H9 (cell line): Measurements from ENCODE around the gene ASTN2. TPM values are rescaled to one million over a fixed set of nuclear protein-coding genes. Genes with fewer than 3 reads are reported as not detected.

ENCODE experiments used
- DNase-seq: peaks from one replicate; pipeline ENCODE4 v3.0.0-alpha.2; 2017
- H2AFZ ChIP-seq: one replicate; pipeline ENCODE4 v1.6.1; 2013; ENCODE audit warnings: mild to moderate bottlenecking, low read length, control low read depth, moderate library complexity
- H2AK5ac ChIP-seq: 2 replicates; pipeline ENCODE4 v1.6.1; 2013; ENCODE audit warnings: low read length, control low read depth, mixed read lengths; ENCODE audit not compliant: insufficient read length
- H2BK120ac ChIP-seq: one replicate; pipeline ENCODE4 v1.6.1; 2013; ENCODE audit warnings: low read depth, mild to moderate bottlenecking, low read length, control low read depth, inconsistent platforms; ENCODE audit not compliant: poor library complexity, severe bottlenecking
- H2BK12ac ChIP-seq: 2 replicates; pipeline ENCODE4 v1.6.1; 2013; ENCODE audit warnings: low read length, control low read depth, mixed read lengths, low read depth; ENCODE audit not compliant: insufficient read length
- H2BK15ac ChIP-seq: 2 replicates; pipeline ENCODE4 v1.6.1; 2013; ENCODE audit warnings: low read depth, low read length, control low read depth
- H2BK20ac ChIP-seq: one replicate; pipeline ENCODE4 v1.6.1; 2013; ENCODE audit warnings: low read depth, mild to moderate bottlenecking, low read length, control low read depth, inconsistent platforms; ENCODE audit not compliant: poor library complexity, severe bottlenecking
- H2BK5ac ChIP-seq: 2 replicates; pipeline ENCODE4 v1.6.1; 2013; ENCODE audit warnings: low read length, control low read depth, mixed read lengths; ENCODE audit not compliant: insufficient read length
- H3K14ac ChIP-seq: 2 replicates; pipeline ENCODE4 v1.6.1; 2013; ENCODE audit warnings: low read length, control low read depth; ENCODE audit not compliant: insufficient read depth
- H3K18ac ChIP-seq: 2 replicates; pipeline ENCODE4 v1.6.1; 2013; ENCODE audit warnings: low read depth, mild to moderate bottlenecking, mixed read lengths, low read length, control low read depth; ENCODE audit not compliant: insufficient read length
- H3K23ac ChIP-seq: 2 replicates; pipeline ENCODE4 v1.6.1; 2013; ENCODE audit warnings: low read length, control low read depth, mixed read lengths, low read depth; ENCODE audit not compliant: insufficient read length
- H3K23me2 ChIP-seq: 2 replicates; pipeline ENCODE4 v1.6.1; 2013; ENCODE audit warnings: low read depth, mild to moderate bottlenecking, mixed read lengths, low read length, control low read depth; ENCODE audit not compliant: insufficient read length, poor library complexity, severe bottlenecking
- H3K27ac ChIP-seq: 2 replicates; pipeline ENCODE4 v1.5.1; 2013; ENCODE audit warnings: low read length, control low read depth, mixed read lengths, low read depth; ENCODE audit not compliant: insufficient read length
- H3K27me3 ChIP-seq: 2 replicates; pipeline ENCODE4 v1.6.1; 2013; ENCODE audit warnings: low read length, control low read depth, inconsistent platforms; ENCODE audit not compliant: insufficient read depth
- H3K4ac ChIP-seq: 2 replicates; pipeline ENCODE4 v1.6.1; 2013; ENCODE audit warnings: low read depth, mild to moderate bottlenecking, control low read depth, inconsistent platforms, low read length, moderate library complexity
- H3K4me1 ChIP-seq: 2 replicates; pipeline ENCODE4 v1.6.1; 2013; ENCODE audit warnings: low read length, control low read depth, inconsistent platforms; ENCODE audit not compliant: insufficient read depth
- H3K4me2 ChIP-seq: 2 replicates; pipeline ENCODE4 v1.6.1; 2013; ENCODE audit warnings: low read length, control low read depth, mixed read lengths; ENCODE audit not compliant: insufficient read length, insufficient read depth
- H3K56ac ChIP-seq: 2 replicates; pipeline ENCODE4 v1.6.1; 2013; ENCODE audit warnings: low read depth, mild to moderate bottlenecking, mixed read lengths, low read length, control low read depth; ENCODE audit not compliant: insufficient read length
- H3K79me1 ChIP-seq: 2 replicates; pipeline ENCODE4 v1.6.1; 2013; ENCODE audit warnings: low read depth, mild to moderate bottlenecking, moderate library complexity, low read length, control low read depth, inconsistent platforms; ENCODE audit not compliant: insufficient read depth, poor library complexity, severe bottlenecking
- H3K79me2 ChIP-seq: 2 replicates; pipeline ENCODE4 v1.6.1; 2013; ENCODE audit warnings: low read length, control low read depth, inconsistent platforms; ENCODE audit not compliant: insufficient read depth
- H3K9ac ChIP-seq: 2 replicates; pipeline ENCODE4 v1.6.1; 2013; ENCODE audit warnings: low read length, control low read depth, mixed read lengths; ENCODE audit not compliant: insufficient read length; ENCODE audit errors: extremely low read depth
- H3K9me3 ChIP-seq: one replicate; pipeline ENCODE4 v1.6.1; 2013; ENCODE audit warnings: low read depth, low read length, inconsistent platforms; ENCODE audit not compliant: control insufficient read depth
- H3T11ph ChIP-seq: one replicate; pipeline ENCODE4 v1.6.1; 2013; ENCODE audit warnings: mild to moderate bottlenecking, low read length, control low read depth, inconsistent platforms
- H4K20me1 ChIP-seq: one replicate; pipeline ENCODE4 v1.6.1; 2013; ENCODE audit not compliant: control insufficient read depth, insufficient read length, insufficient read depth
- H4K5ac ChIP-seq: 2 replicates; pipeline ENCODE4 v1.6.1; 2013; ENCODE audit warnings: low read depth, mild to moderate bottlenecking, mixed read lengths, low read length, control low read depth; ENCODE audit not compliant: insufficient read length
- H4K8ac ChIP-seq: replicated peaks from 2 replicates; pipeline ENCODE4 v1.6.1; 2013; ENCODE audit warnings: low read length, control low read depth, mixed read lengths, low read depth; ENCODE audit not compliant: insufficient read length
- H4K91ac ChIP-seq: 2 replicates; pipeline ENCODE4 v1.6.1; 2013; ENCODE audit warnings: low read depth, mild to moderate bottlenecking, moderate library complexity, mixed read lengths, low read length, control low read depth; ENCODE audit not compliant: insufficient read length
- H3K27ac Mint-ChIP-seq, 3 experiments: 2 replicates in 2 of 3; 3 replicates in 1 of 3; pipeline ENCODE4 v1.8.0; 2020 to 2021; ENCODE audit warnings: mixed read lengths in 3 of 3, mild to moderate bottlenecking in 1 of 3, moderate library complexity in 1 of 3
- H3K27me3 Mint-ChIP-seq: 2 replicates; pipeline ENCODE4 v1.8.0; 2021; ENCODE audit warnings: low read depth, mild to moderate bottlenecking, moderate library complexity, mixed read lengths
- H3K36me3 Mint-ChIP-seq, 3 experiments: 2 replicates in 2 of 3; 3 replicates in 1 of 3; pipeline ENCODE4 v1.8.0; 2020 to 2021; ENCODE audit warnings: low read depth in 3 of 3, mixed read lengths in 3 of 3; ENCODE audit not compliant: insufficient read depth in 1 of 3
- H3K4me1 Mint-ChIP-seq, 2 experiments: 2 replicates each; pipeline ENCODE4 v1.8.0; 2020; ENCODE audit warnings: mixed read lengths in 2 of 2
- H3K4me3 Mint-ChIP-seq, 2 experiments: 2 replicates in 1 of 2; 3 replicates in 1 of 2; pipeline ENCODE4 v1.8.0; 2020 to 2021; ENCODE audit warnings: mild to moderate bottlenecking in 2 of 2, mixed read lengths in 2 of 2, moderate library complexity in 1 of 2
- H3K9me3 Mint-ChIP-seq, 2 experiments: 2 replicates in 1 of 2; 3 replicates in 1 of 2; pipeline ENCODE4 v1.8.0; 2020; ENCODE audit warnings: mild to moderate bottlenecking in 2 of 2, mixed read lengths in 2 of 2, moderate library complexity in 1 of 2
- WGBS: extraction: QIAGEN DNeasy Blood & Tissue Kit; methylation state at CpG from one replicate; pipeline ENCODE4 v1.1.7; 2013; ENCODE audit warnings: missing lambda C conversion rate, low lambda C conversion rate, mixed read lengths; ENCODE audit not compliant: insufficient read length; ENCODE audit errors: extremely low coverage; 5-methylcytosine and 5-hydroxymethylcytosine counted together
- total RNA-seq: library from RNA; stranded (reverse); gene quantifications from 2 replicates; pipeline ENCODE4 v1.2.1, GENCODE V29; 2021
- TF ChIP-seq, protein P1 (sequence below): fragments of 200-600 bp; sonication (generic); conservative IDR thresholded peaks from 3 replicates; pipeline ENCODE4 v1.8.0; 2021; ENCODE audit warnings: antibody characterized with exemption, mild to moderate bottlenecking

The ASTN2 gene
- total RNA-seq, 1 experiment from 2014 or later = 9.7 TPM

DNA sequence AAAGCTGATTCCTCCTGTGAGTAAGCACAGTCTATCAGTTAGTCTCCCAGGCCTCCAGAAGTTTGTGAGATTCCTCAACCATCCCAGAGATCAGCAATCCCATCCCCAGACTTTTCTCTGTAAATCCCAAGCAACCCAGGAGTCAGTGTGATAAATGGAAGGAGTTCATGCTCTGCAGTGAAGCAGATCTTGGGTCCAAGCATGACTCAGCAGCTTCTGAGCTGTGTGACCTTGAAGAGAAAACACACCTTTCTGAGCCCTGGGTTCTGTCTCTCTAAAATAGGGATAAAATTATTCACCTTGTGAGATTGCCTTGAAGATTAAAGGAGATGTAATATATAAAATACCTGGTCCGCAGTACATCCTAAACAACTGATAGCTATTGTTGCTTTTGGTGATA is 318.7 kb downstream of the ASTN2 start:
- Mint-ChIP-seq H3K9me3 (no peaks in the 10 kb centered on the region), H3K27me3 (no peaks in the 10 kb centered on the region), H3K27ac (0 out of 7 replicates have a peak overlapping the region, but pooled peaks of 1 of the 3 experiments have one; percentile 40), H3K4me1 (peaks cover 38% of the 10 kb centered on the region in 2 experiments), H3K36me3 (no peaks in the 10 kb centered on the region), H3K4me3 (no peak overlapping the region)
- Histone ChIP-seq H3K56ac (no peak overlapping the region), H3K4me2 (no peak overlapping the region), H2BK120ac (no peak overlapping the region), H4K91ac (no peak overlapping the region), H4K20me1 (no peaks in the 10 kb centered on the region), H3K27ac (no peak overlapping the region), H3K9me3 (no peaks in the 10 kb centered on the region), H3K4ac (no peak overlapping the region), H3K9ac (no peak overlapping the region), H2BK15ac (no peak overlapping the region), H2AFZ (no peak overlapping the region), H3K14ac (no peak overlapping the region), H4K8ac (no peak overlapping the region), H3K4me1 (peaks cover 16% of the 10 kb centered on the region), H3K23ac (no peak overlapping the region), H3K23me2 (no peaks in the 10 kb centered on the region), H2BK5ac (no peak overlapping the region), H2AK5ac (no peak overlapping the region), H4K5ac (no peak overlapping the region), H2BK12ac (no peak overlapping the region), H3K79me2 (no peaks in the 10 kb centered on the region), H3K79me1 (no peaks in the 10 kb centered on the region), H3K18ac (no peak overlapping the region), H3K27me3 (no peaks in the 10 kb centered on the region), H3T11ph (no peak overlapping the region), H2BK20ac (no peak overlapping the region)
- TF ChIP-seq, protein P1, sequence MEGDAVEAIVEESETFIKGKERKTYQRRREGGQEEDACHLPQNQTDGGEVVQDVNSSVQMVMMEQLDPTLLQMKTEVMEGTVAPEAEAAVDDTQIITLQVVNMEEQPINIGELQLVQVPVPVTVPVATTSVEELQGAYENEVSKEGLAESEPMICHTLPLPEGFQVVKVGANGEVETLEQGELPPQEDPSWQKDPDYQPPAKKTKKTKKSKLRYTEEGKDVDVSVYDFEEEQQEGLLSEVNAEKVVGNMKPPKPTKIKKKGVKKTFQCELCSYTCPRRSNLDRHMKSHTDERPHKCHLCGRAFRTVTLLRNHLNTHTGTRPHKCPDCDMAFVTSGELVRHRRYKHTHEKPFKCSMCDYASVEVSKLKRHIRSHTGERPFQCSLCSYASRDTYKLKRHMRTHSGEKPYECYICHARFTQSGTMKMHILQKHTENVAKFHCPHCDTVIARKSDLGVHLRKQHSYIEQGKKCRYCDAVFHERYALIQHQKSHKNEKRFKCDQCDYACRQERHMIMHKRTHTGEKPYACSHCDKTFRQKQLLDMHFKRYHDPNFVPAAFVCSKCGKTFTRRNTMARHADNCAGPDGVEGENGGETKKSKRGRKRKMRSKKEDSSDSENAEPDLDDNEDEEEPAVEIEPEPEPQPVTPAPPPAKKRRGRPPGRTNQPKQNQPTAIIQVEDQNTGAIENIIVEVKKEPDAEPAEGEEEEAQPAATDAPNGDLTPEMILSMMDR = no peak
- no CpG with 5 or more reads among the region's 1 CpG for WGBS
- no peak for DNase-seq
